Astrocyte (in vitro differentiated cells and primary cell): ENCODE measurements around the gene EXOSC2. TPM values are rescaled to one million over a fixed set of nuclear protein-coding genes. Genes with fewer than 3 reads are reported as not detected.

Source experiments
- DNase-seq: peaks from one replicate; pipeline ENCODE4 v3.0.0-alpha.2; 2010; ENCODE audit warnings: low read depth
- FAIRE-seq: peaks from 2 replicates; lab custom pipeline; 2011; peaks lifted over from hg19 to GRCh38; lab: Jason Lieb, UNC
- H2AFZ ChIP-seq: 2 replicates; pipeline ENCODE4 v1.6.0; 2012; ENCODE audit warnings: low read depth, low read length, inconsistent platforms
- H3K27ac ChIP-seq: 2 replicates; pipeline ENCODE4 v1.5.1; 2011; ENCODE audit warnings: low read depth, low read length, inconsistent platforms
- H3K27me3 ChIP-seq: 2 replicates; pipeline ENCODE4 v1.6.0; 2011; ENCODE audit warnings: low read length, inconsistent platforms; ENCODE audit not compliant: insufficient read depth
- H3K36me3 ChIP-seq: 2 replicates; pipeline ENCODE4 v1.5.1; 2011; ENCODE audit warnings: low read length, inconsistent platforms; ENCODE audit not compliant: insufficient read depth
- H3K4me1 ChIP-seq: 2 replicates; pipeline ENCODE4 v1.5.1; 2011; ENCODE audit warnings: low read length, inconsistent platforms; ENCODE audit not compliant: insufficient read depth
- H3K4me2 ChIP-seq: 2 replicates; pipeline ENCODE4 v1.6.0; 2012; ENCODE audit warnings: low read length, inconsistent platforms
- H3K4me3 ChIP-seq: 2 replicates; pipeline ENCODE4 v1.5.1; 2011; ENCODE audit warnings: low read depth, mild to moderate bottlenecking, low read length, inconsistent platforms; ENCODE audit not compliant: insufficient read depth
- H3K79me2 ChIP-seq: 2 replicates; pipeline ENCODE4 v1.6.0; 2012; ENCODE audit warnings: mild to moderate bottlenecking, low read length, inconsistent platforms; ENCODE audit not compliant: insufficient read depth
- H3K9ac ChIP-seq: 2 replicates; pipeline ENCODE4 v1.6.0; 2012; ENCODE audit warnings: mild to moderate bottlenecking, low read length, inconsistent platforms
- H3K9me3 ChIP-seq: 2 replicates; pipeline ENCODE4 v1.5.1; 2012; ENCODE audit warnings: low read depth, mild to moderate bottlenecking, low read length, inconsistent platforms; ENCODE audit not compliant: insufficient read depth
- H4K20me1 ChIP-seq: 2 replicates; pipeline ENCODE4 v1.6.0; 2012; ENCODE audit warnings: low read length, inconsistent platforms; ENCODE audit not compliant: insufficient read depth
- H3K27ac Mint-ChIP-seq: one replicate; pipeline ENCODE4 v1.8.0; 2021; ENCODE audit warnings: mild to moderate bottlenecking, mixed read lengths; ENCODE audit not compliant: unreplicated experiment
- H3K27me3 Mint-ChIP-seq: one replicate; pipeline ENCODE4 v1.8.0; 2021; ENCODE audit warnings: low read depth, mixed read lengths; ENCODE audit not compliant: unreplicated experiment
- H3K36me3 Mint-ChIP-seq: one replicate; pipeline ENCODE4 v1.8.0; 2021; ENCODE audit warnings: low read depth, mixed read lengths; ENCODE audit not compliant: unreplicated experiment
- H3K4me1 Mint-ChIP-seq: one replicate; pipeline ENCODE4 v1.8.0; 2021; ENCODE audit warnings: low read depth, mixed read lengths; ENCODE audit not compliant: unreplicated experiment
- H3K4me3 Mint-ChIP-seq: one replicate; pipeline ENCODE4 v1.8.0; 2021; ENCODE audit warnings: mild to moderate bottlenecking, moderate library complexity, mixed read lengths; ENCODE audit not compliant: unreplicated experiment
- H3K9me3 Mint-ChIP-seq: one replicate; pipeline ENCODE4 v1.8.0; 2021; ENCODE audit warnings: mild to moderate bottlenecking, mixed read lengths; ENCODE audit not compliant: unreplicated experiment
- EZH2 ChIP-seq: IDR thresholded peaks from 2 replicates; pipeline ENCODE4 v1.6.1; 2012; ENCODE audit warnings: mild to moderate bottlenecking, low read length, inconsistent platforms; ENCODE audit not compliant: insufficient read depth
- total RNA-seq: library from RNA; stranded (reverse); gene quantifications from 2 replicates; pipeline ENCODE4 v1.2.1, GENCODE V29; 2021
- TF ChIP-seq, protein P1 (sequence below): IDR thresholded peaks from 2 replicates; pipeline ENCODE4 v1.5.1; 2011; ENCODE audit warnings: low read depth, mild to moderate bottlenecking, inconsistent platforms, low read length, moderate library complexity; ENCODE audit not compliant: insufficient read depth

EXOSC2 gene
- total RNA-seq, 1 donor from 2014 or later, result 28.1 TPM

GRCh38 chr9:130720762-130721161 is 27.2 kb downstream of the EXOSC2 start:
- Histone ChIP-seq H3K27ac (no peak overlapping the region), H4K20me1 (peaks cover 59% of the 10 kb centered on the region), H3K36me3 (no peaks in the 10 kb centered on the region), H3K4me2 (no peak overlapping the region), H3K4me3 (no peak overlapping the region), H3K9me3 (no peaks in the 10 kb centered on the region), H3K27me3 (no peaks in the 10 kb centered on the region), H2AFZ (no peak overlapping the region), H3K79me2 (peaks cover 92% of the 10 kb centered on the region), H3K4me1 (peaks cover 2% of the 10 kb centered on the region), H3K9ac (no peak overlapping the region)
- no peak for TF ChIP-seq EZH2
- TF ChIP-seq, protein P1, sequence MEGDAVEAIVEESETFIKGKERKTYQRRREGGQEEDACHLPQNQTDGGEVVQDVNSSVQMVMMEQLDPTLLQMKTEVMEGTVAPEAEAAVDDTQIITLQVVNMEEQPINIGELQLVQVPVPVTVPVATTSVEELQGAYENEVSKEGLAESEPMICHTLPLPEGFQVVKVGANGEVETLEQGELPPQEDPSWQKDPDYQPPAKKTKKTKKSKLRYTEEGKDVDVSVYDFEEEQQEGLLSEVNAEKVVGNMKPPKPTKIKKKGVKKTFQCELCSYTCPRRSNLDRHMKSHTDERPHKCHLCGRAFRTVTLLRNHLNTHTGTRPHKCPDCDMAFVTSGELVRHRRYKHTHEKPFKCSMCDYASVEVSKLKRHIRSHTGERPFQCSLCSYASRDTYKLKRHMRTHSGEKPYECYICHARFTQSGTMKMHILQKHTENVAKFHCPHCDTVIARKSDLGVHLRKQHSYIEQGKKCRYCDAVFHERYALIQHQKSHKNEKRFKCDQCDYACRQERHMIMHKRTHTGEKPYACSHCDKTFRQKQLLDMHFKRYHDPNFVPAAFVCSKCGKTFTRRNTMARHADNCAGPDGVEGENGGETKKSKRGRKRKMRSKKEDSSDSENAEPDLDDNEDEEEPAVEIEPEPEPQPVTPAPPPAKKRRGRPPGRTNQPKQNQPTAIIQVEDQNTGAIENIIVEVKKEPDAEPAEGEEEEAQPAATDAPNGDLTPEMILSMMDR, result no peak
- Mint-ChIP-seq H3K36me3 (no peaks in the 10 kb centered on the region), H3K27ac (no peak overlapping the region), H3K9me3 (no peaks in the 10 kb centered on the region), H3K4me1 (peaks cover 4% of the 10 kb centered on the region), H3K4me3 (no peak overlapping the region), H3K27me3 (no peaks in the 10 kb centered on the region)
- FAIRE-seq (no peak), DNase-seq (no peak)

- peak overlapping the region; percentile 81 for H3K27ac ChIP-seq
- Mint-ChIP-seq H3K27me3 (no peaks in the 10 kb centered on the region), H3K27ac (no peak overlapping the region), H3K36me3 (peaks cover 6% of the 10 kb centered on the region), H3K9me3 (no peaks in the 10 kb centered on the region), H3K4me1 (peaks cover 7% of the 10 kb centered on the region), H3K4me3 (no peak overlapping the region)
- no peaks in the 10 kb centered on the region for H3K27me3 ChIP-seq
- no peaks in the 10 kb centered on the region for H3K9me3 ChIP-seq
- peaks cover 77% of the 10 kb centered on the region for H3K79me2 ChIP-seq
- TF ChIP-seq, protein P1, result no peak
- no peak for TF ChIP-seq EZH2
- H3K36me3 ChIP-seq, result no peaks in the 10 kb centered on the region
- DNase-seq (peak; percentile 83), FAIRE-seq (no peak)
- peak overlapping the region; percentile 68 for H3K9ac ChIP-seq
- no peak overlapping the region for H3K4me3 ChIP-seq
- H3K4me1 ChIP-seq, result peaks cover 12% of the 10 kb centered on the region
- H3K4me2 ChIP-seq, result peak overlapping the region; percentile 67
- no peak overlapping the region for H2AFZ ChIP-seq
- peaks cover 30% of the 10 kb centered on the region for H4K20me1 ChIP-seq
These were observed 35.1 kb downstream of the EXOSC2 start for GRCh38 chr9:130728721-130729120.

DNA sequence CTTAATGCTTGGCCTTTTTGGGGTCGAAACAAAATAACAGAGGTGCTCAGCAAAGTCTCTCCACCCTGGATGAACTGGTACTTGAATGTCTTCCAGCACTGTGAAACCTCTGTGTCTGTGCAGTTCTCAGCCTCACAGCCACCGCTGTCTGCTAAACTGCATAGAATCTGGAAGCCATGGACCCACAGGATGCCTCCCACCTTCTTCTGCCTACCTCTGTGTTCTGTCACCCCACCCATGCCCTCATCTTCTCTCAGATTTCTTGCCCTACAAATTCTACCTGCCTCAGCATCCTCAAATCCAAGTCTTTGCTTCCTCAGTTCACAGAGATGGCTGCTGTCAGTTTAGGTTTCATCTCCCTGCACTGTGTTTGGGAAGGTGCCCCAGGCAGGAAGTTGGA is 35.6 kb downstream of the EXOSC2 start:
- H2AFZ ChIP-seq, result no peak overlapping the region
- H3K79me2 ChIP-seq, result peaks cover 78% of the 10 kb centered on the region
- no peaks in the 10 kb centered on the region for H3K36me3 ChIP-seq
- H3K36me3 Mint-ChIP-seq, result peaks cover 6% of the 10 kb centered on the region
- no peaks in the 10 kb centered on the region for H3K9me3 Mint-ChIP-seq
- peak overlapping the region; percentile 67 for H3K4me2 ChIP-seq
- peak overlapping the region; percentile 81 for H3K27ac ChIP-seq
- no peaks in the 10 kb centered on the region for H3K27me3 Mint-ChIP-seq
- H3K4me3 ChIP-seq, result peak overlapping the region; percentile 12
- peak overlapping the region; percentile 68 for H3K9ac ChIP-seq
- no peaks in the 10 kb centered on the region for H3K27me3 ChIP-seq
- H3K4me1 Mint-ChIP-seq, result peaks cover 7% of the 10 kb centered on the region
- H3K4me1 ChIP-seq, result peaks cover 12% of the 10 kb centered on the region
- no peak for DNase-seq
- no peaks in the 10 kb centered on the region for H3K9me3 ChIP-seq
- H4K20me1 ChIP-seq, result peaks cover 32% of the 10 kb centered on the region
- H3K27ac Mint-ChIP-seq, result no peak overlapping the region
- no peak for TF ChIP-seq EZH2
- TF ChIP-seq, protein P1, result no peak
- no peak overlapping the region for H3K4me3 Mint-ChIP-seq
- no peak for FAIRE-seq
